ENCODE data around the gene CACNB4.

Gene CACNB4

DNA sequence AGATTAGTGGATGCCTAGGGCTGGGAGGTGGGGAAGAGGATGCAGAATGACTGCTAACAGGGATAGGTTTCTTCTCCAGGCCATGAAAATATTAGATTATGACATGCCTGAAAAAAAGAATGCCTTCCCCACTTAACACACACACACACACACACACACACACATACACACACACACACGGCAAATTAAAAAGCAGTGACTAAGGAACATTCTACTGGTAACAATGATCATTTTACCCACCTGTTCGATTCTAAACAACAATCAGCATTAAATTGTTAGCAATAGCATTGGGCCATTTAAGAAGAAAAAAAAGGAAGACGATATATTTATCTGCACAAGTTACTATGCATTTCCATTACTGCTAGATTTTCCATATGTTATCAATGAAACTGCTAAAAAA is 10.8 kb downstream of the CACNB4 start:
- H3K4me3 ChIP-seq (ENCODE audit: low read length) = no peak overlapping the region
- no peaks in the 10 kb centered on the region for H3K27me3 ChIP-seq (ENCODE audit: insufficient read depth, low read length)
- H3K4me1 ChIP-seq (ENCODE audit: insufficient read depth, low read length) = no peaks in the 10 kb centered on the region
- no peak overlapping the region for H3K9ac ChIP-seq (ENCODE audit: low read depth, low read length)
- no peak overlapping the region for H3K27ac ChIP-seq (ENCODE audit: low read depth, low read length)
- H3K36me3 ChIP-seq (ENCODE audit: insufficient read depth, low read length) = no peaks in the 10 kb centered on the region
- 84% methylated on average over 2 of the region's 3 CpGs for WGBS
- no peaks in the 10 kb centered on the region for H3K9me3 ChIP-seq (ENCODE audit: insufficient read depth, low read depth, low read length)

DNA sequence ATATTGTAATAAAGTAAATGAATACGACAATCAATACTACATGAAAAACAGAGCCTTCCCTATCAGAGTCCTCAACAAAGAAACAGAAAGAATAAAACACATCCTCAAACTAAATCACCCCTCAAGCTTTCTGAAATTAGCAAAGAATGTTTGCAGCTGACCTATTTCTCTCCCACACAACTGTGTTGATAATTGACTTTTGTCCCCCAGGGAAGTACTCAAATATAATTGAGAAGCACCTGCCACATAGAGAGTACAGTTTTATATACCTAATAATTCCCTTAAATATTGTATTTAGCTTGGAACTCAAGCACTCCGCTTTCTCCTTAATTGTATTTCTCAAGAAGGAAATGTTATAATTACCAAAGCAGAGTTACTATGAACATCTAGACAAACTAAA is 12.6 kb downstream of the CACNB4 start:
- no peaks in the 10 kb centered on the region for H3K36me3 ChIP-seq (ENCODE audit: insufficient read depth, low read length)
- H3K27me3 ChIP-seq (ENCODE audit: insufficient read depth, low read length) = no peaks in the 10 kb centered on the region
- H3K4me3 ChIP-seq (ENCODE audit: low read length) = no peak overlapping the region
- H3K4me1 ChIP-seq (ENCODE audit: insufficient read depth, low read length) = no peaks in the 10 kb centered on the region
- no peak overlapping the region for H3K27ac ChIP-seq (ENCODE audit: low read depth, low read length)
- 100% methylated on average over 1 of the region's 2 CpGs for WGBS
- no peak overlapping the region for H3K9ac ChIP-seq (ENCODE audit: low read depth, low read length)
- no peaks in the 10 kb centered on the region for H3K9me3 ChIP-seq (ENCODE audit: insufficient read depth, low read depth, low read length)

DNA sequence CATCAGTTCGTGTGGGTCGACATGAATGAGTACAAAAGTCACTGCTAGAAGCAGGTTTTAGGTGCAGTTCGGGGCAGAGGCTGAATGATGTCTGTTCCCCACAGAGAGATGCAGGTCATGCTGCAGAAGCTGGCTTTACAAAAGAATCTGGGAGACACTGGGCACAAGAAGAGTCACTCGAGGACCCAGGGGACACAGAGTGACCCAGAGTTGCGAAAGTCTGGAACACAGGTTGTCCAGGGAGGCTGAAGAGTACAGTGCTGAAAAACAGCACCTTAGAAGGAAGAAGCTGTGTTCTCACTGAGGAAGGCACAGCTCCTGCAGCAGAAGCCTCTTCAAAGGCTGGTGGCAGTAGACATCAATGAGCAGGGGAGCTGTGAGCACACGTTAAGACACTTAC is 14.8 kb downstream of the CACNB4 start:
- WGBS = 87% methylated on average over 6 of the region's 6 CpGs
- H3K4me3 ChIP-seq (ENCODE audit: low read length) = no peak overlapping the region

DNA sequence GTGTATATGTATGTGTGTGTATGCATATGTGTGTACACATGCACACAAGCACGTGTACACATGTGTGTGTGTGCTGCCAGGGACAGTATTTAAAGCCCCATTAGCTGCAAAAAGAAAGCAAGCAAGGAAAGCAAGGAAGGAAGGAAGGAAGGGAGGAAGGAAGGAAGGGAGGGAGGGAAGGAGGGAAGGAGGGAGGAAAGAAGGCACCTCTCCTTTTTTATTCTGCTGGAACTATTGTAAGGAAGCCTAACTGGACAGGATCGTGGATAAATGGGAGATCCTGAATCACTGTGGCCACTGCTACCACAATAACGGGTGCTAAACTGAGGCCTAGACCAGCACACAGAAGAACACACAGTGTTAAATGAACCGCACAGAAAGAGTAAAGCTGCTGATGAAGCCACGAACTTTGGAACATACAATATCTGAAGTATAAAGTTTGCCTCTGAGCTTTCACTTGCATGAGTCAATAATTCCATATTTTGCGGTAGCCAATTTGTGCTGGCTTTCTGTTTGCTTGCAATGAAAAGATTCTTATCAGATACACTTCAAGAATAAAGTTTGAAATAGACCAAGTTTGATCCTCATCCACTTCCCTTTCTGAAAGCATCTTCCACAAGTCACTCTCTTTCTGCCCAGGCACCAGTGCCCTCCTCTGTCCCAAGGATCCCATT is 15.5 kb downstream of the CACNB4 start:
- H3K4me1 ChIP-seq (ENCODE audit: insufficient read depth, low read length) = no peaks in the 10 kb centered on the region
- H3K4me3 ChIP-seq (ENCODE audit: low read length) = no peak overlapping the region
- H3K27me3 ChIP-seq (ENCODE audit: insufficient read depth, low read length) = no peaks in the 10 kb centered on the region
- 93% methylated on average over 6 of the region's 6 CpGs for WGBS
- H3K9me3 ChIP-seq (ENCODE audit: insufficient read depth, low read depth, low read length) = no peaks in the 10 kb centered on the region
- no peak overlapping the region for H3K9ac ChIP-seq (ENCODE audit: low read depth, low read length)
- H3K27ac ChIP-seq (ENCODE audit: low read depth, low read length) = no peak overlapping the region
- H3K36me3 ChIP-seq (ENCODE audit: insufficient read depth, low read length) = no peaks in the 10 kb centered on the region

More for the DNA sequence above, 14.8 kb downstream of the CACNB4 start:
- Histone ChIP-seq H3K9ac (ENCODE audit: low read depth, low read length) (no peak overlapping the region), H3K4me1 (ENCODE audit: insufficient read depth, low read length) (no peaks in the 10 kb centered on the region), H3K27me3 (ENCODE audit: insufficient read depth, low read length) (no peaks in the 10 kb centered on the region), H3K36me3 (ENCODE audit: insufficient read depth, low read length) (no peaks in the 10 kb centered on the region), H3K9me3 (ENCODE audit: insufficient read depth, low read depth, low read length) (no peaks in the 10 kb centered on the region), H3K27ac (ENCODE audit: low read depth, low read length) (no peak overlapping the region)

GRCh38 chr2:152078662-152079061 is 20.2 kb downstream of the CACNB4 start:
- 93% methylated on average over 2 of the region's 2 CpGs for WGBS

GRCh38 chr2:152078023-152078422 is 20.8 kb downstream of the CACNB4 start:
- Histone ChIP-seq H3K4me3 (ENCODE audit: low read length) (no peak overlapping the region), H3K36me3 (ENCODE audit: insufficient read depth, low read length) (no peaks in the 10 kb centered on the region), H3K9ac (ENCODE audit: low read depth, low read length) (no peak overlapping the region), H3K4me1 (ENCODE audit: insufficient read depth, low read length) (peaks cover 9% of the 10 kb centered on the region), H3K27me3 (ENCODE audit: insufficient read depth, low read length) (no peaks in the 10 kb centered on the region), H3K9me3 (ENCODE audit: insufficient read depth, low read depth, low read length) (no peaks in the 10 kb centered on the region), H3K27ac (ENCODE audit: low read depth, low read length) (no peak overlapping the region)
- whole genome bisulfite sequencing = 93% methylated on average over 9 of the region's 9 CpGs

More at GRCh38 chr2:152078662-152079061, 20.2 kb downstream of the CACNB4 start:
- Histone ChIP-seq H3K4me1 (ENCODE audit: insufficient read depth, low read length) (peaks cover 2% of the 10 kb centered on the region; the same call in 1 of the 2 replicates), H3K27ac (ENCODE audit: low read depth, low read length) (no peak overlapping the region), H3K36me3 (ENCODE audit: insufficient read depth, low read length) (no peaks in the 10 kb centered on the region), H3K4me3 (ENCODE audit: low read length) (no peak overlapping the region), H3K9ac (ENCODE audit: low read depth, low read length) (no peak overlapping the region), H3K9me3 (ENCODE audit: insufficient read depth, low read depth, low read length) (no peaks in the 10 kb centered on the region), H3K27me3 (ENCODE audit: insufficient read depth, low read length) (no peaks in the 10 kb centered on the region)

DNA sequence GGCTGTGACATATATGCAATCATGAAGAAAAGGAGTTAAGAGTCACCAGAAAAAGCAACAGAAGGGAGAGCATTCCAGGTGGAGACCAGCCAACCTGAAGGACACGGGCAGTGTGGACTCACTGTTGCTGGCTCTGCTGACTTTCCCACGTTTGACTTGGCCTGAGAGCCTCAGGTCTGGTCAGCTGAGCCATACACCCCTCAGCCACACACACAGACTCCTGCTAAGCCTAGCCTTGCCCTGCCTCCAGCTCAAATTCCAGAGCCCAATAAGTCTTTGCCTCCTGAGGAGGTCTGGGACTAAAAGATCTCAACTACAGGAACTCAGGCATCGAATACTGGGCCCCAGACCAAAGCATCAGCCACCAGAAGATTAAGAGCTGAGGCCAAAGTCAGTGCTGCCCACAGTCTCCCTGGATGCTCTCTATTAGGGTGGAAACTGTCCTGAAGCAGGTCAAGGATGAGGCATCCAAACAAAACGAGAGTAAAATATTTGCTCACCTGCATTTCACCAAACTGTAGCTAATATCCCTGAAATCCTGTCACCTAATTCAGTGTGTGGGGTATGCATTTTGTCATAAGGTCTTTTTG is 23.3 kb downstream of the CACNB4 start:
- WGBS = 82% methylated on average over 4 of the region's 4 CpGs
- H3K4me3 ChIP-seq (ENCODE audit: low read length) = no peak overlapping the region
- H3K9ac ChIP-seq (ENCODE audit: low read depth, low read length) = no peak overlapping the region
- no peaks in the 10 kb centered on the region for H3K9me3 ChIP-seq (ENCODE audit: insufficient read depth, low read depth, low read length)
- H3K27ac ChIP-seq (ENCODE audit: low read depth, low read length) = no peak overlapping the region
- no peaks in the 10 kb centered on the region for H3K27me3 ChIP-seq (ENCODE audit: insufficient read depth, low read length)
- H3K4me1 ChIP-seq (ENCODE audit: insufficient read depth, low read length) = peaks cover 9% of the 10 kb centered on the region
- no peaks in the 10 kb centered on the region for H3K36me3 ChIP-seq (ENCODE audit: insufficient read depth, low read length)

DNA sequence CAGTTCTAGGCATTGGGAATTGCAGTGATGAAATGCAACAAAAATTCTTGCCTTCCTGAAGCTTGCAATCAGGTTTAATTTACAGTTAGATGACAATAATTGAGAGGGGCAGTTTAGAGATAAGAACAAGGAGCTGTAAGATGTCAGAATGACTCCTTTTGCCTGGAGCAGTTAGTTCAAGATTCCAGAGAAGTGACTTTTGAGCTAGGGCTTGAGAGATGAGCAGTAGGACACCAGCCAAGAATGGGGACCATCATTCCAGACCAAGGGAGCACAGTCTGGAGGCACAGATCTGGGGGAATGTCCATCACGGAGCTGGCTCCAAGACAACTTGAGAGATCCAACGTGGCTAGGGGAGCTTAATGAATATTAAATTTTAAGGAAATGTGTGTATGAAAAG is 26.8 kb downstream of the CACNB4 start:
- no peak overlapping the region for H3K4me3 ChIP-seq (ENCODE audit: low read length)
- 83% methylated on average over 2 of the region's 2 CpGs for WGBS
- H3K9ac ChIP-seq (ENCODE audit: low read depth, low read length) = no peak overlapping the region
- no peaks in the 10 kb centered on the region for H3K36me3 ChIP-seq (ENCODE audit: insufficient read depth, low read length)
- H3K27ac ChIP-seq (ENCODE audit: low read depth, low read length) = no peak overlapping the region
- H3K27me3 ChIP-seq (ENCODE audit: insufficient read depth, low read length) = no peaks in the 10 kb centered on the region
- H3K9me3 ChIP-seq (ENCODE audit: insufficient read depth, low read depth, low read length) = no peaks in the 10 kb centered on the region
- H3K4me1 ChIP-seq (ENCODE audit: insufficient read depth, low read length) = peaks cover 9% of the 10 kb centered on the region

- 86% methylated on average over 1 of the region's 1 CpG for WGBS
- Histone ChIP-seq H3K27ac (ENCODE audit: low read depth, low read length) (no peak overlapping the region), H3K4me1 (ENCODE audit: insufficient read depth, low read length) (peaks cover 9% of the 10 kb centered on the region), H3K9ac (ENCODE audit: low read depth, low read length) (no peak overlapping the region), H3K9me3 (ENCODE audit: insufficient read depth, low read depth, low read length) (no peaks in the 10 kb centered on the region), H3K36me3 (ENCODE audit: insufficient read depth, low read length) (no peaks in the 10 kb centered on the region), H3K4me3 (ENCODE audit: low read length) (no peak overlapping the region), H3K27me3 (ENCODE audit: insufficient read depth, low read length) (no peaks in the 10 kb centered on the region)
Measured at GRCh38 chr2:152071518-152071917, 27.3 kb downstream of the CACNB4 start.

DNA sequence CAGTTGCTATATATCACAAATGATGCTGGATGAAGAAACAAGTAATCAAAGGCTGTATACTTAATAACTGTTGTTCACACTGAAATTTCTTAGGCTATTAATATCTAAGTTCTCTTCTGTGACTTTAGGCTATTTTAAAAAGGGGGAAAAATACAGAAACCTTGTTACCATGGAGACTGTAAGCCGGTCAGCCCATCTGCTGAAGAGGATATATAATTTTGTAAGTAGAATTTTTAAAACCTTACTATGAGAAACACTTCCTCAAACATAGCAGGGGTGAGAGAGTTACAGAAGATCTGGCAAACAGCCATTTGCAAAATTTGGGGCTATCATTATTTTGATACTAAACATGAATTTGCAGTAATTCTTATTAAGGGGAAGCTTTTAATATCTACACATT is 27.8 kb downstream of the CACNB4 start:
- H3K9ac ChIP-seq (ENCODE audit: low read depth, low read length) = no peak overlapping the region
- H3K9me3 ChIP-seq (ENCODE audit: insufficient read depth, low read depth, low read length) = no peaks in the 10 kb centered on the region
- WGBS = no CpG with 5 or more reads among the region's 1 CpG
- peaks cover 9% of the 10 kb centered on the region for H3K4me1 ChIP-seq (ENCODE audit: insufficient read depth, low read length)
- H3K4me3 ChIP-seq (ENCODE audit: low read length) = no peak overlapping the region
- H3K36me3 ChIP-seq (ENCODE audit: insufficient read depth, low read length) = no peaks in the 10 kb centered on the region
- no peaks in the 10 kb centered on the region for H3K27me3 ChIP-seq (ENCODE audit: insufficient read depth, low read length)
- H3K27ac ChIP-seq (ENCODE audit: low read depth, low read length) = no peak overlapping the region

DNA sequence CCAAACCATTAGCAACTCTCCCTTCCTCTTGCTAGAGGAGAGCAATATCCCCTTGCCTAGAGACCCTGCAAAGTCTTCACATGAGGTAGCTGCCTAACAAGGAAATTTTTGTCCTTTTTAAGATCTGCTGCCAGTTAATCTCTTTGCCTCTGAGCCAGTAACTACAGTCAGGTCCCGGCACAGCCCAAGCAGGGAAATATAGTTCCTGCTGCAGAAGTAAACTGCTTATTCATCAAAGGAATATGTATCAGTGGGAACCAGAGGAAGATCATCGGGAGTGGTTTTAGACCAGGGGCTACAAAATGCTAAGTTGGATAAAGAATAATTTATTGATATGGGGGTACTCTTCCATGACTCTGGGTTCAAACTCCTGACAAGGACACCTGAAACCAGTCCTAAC is 30.6 kb downstream of the CACNB4 start:
- WGBS = 96% methylated on average over 2 of the region's 2 CpGs
- no peaks in the 10 kb centered on the region for H3K36me3 ChIP-seq (ENCODE audit: insufficient read depth, low read length)
- no peaks in the 10 kb centered on the region for H3K9me3 ChIP-seq (ENCODE audit: insufficient read depth, low read depth, low read length)
- no peaks in the 10 kb centered on the region for H3K27me3 ChIP-seq (ENCODE audit: insufficient read depth, low read length)
- H3K9ac ChIP-seq (ENCODE audit: low read depth, low read length) = no peak overlapping the region
- H3K4me3 ChIP-seq (ENCODE audit: low read length) = no peak overlapping the region
- H3K4me1 ChIP-seq (ENCODE audit: insufficient read depth, low read length) = peaks cover 9% of the 10 kb centered on the region
- no peak overlapping the region for H3K27ac ChIP-seq (ENCODE audit: low read depth, low read length)
